Esophagus (tissue), 2 donors: Measurements from ENCODE around the gene LRP5. TPM values are rescaled to one million over a fixed set of nuclear protein-coding genes. Genes with fewer than 3 reads are reported as not detected.
"Not testable (repeated sequence)": the region's sequence is repeated elsewhere in the genome, so short reads cannot be mapped to it uniquely, and the experiment has no call there.

Source experiments
- H3K27ac ChIP-seq, 2 donors: one replicate each; pipeline ENCODE4 v1.5.1; 2013; ENCODE audit warnings: low read depth in 2 of 2, mild to moderate bottlenecking in 2 of 2, inconsistent platforms in 1 of 2, low read length in 1 of 2, moderate library complexity in 1 of 2
- H3K27me3 ChIP-seq, 2 donors: one replicate each; pipeline ENCODE4 v1.6.1; 2013; ENCODE audit warnings: low read length in 2 of 2, control low read depth in 1 of 2, mild to moderate bottlenecking in 1 of 2; ENCODE audit not compliant: insufficient read depth in 2 of 2, control insufficient read depth in 1 of 2
- H3K36me3 ChIP-seq, 2 donors: one replicate each; pipeline ENCODE4 v1.6.1; 2013; ENCODE audit warnings: low read length in 1 of 2; ENCODE audit not compliant: control insufficient read depth in 2 of 2, insufficient read depth in 2 of 2
- H3K4me1 ChIP-seq, 2 donors: one replicate each; pipeline ENCODE4 v1.6.1; 2013; ENCODE audit warnings: low read length in 1 of 2; ENCODE audit not compliant: control insufficient read depth in 2 of 2, insufficient read depth in 2 of 2
- H3K4me3 ChIP-seq, 2 donors: one replicate each; pipeline ENCODE4 v1.5.1; 2013; ENCODE audit warnings: low read length in 2 of 2, mild to moderate bottlenecking in 2 of 2, low read depth in 1 of 2, moderate library complexity in 1 of 2
- H3K9me3 ChIP-seq, 2 donors: one replicate each; pipeline ENCODE4 v1.6.1; 2013; ENCODE audit warnings: mild to moderate bottlenecking in 2 of 2, low read depth in 1 of 2, low read length in 1 of 2, moderate library complexity in 1 of 2; ENCODE audit not compliant: control insufficient read depth in 2 of 2, insufficient read depth in 1 of 2
- WGBS, 2 donors: extraction: QIAGEN DNeasy Blood & Tissue Kit; methylation state at CpG; one replicate each; pipeline ENCODE4 v1.1.7; 2013; 5-methylcytosine and 5-hydroxymethylcytosine counted together
- polyA plus RNA-seq, 2 donors: library from polyadenylated mRNA; stranded (reverse); fragments of 200-250 nt; gene quantifications; one replicate each; pipeline ENCODE4 v1.2.3, GENCODE V29; 2013
- donor health status: healthy with polysubstance abuse.
- donor health status: Bipolar disorder and iron deficiency.

LRP5 gene
- polyA plus RNA-seq, 2 donors, result 16.0 to 24.5 TPM

- Histone ChIP-seq H3K36me3 (peaks cover 0 to 17% of the 10 kb centered on the region in 2 donors), H3K4me1 (peaks cover 0 to 3% of the 10 kb centered on the region in 2 donors)
Measured at GRCh38 chr11:68448604-68449011, 136.2 kb downstream of the LRP5 start.

GRCh38 chr11:68449951-68450350, 137.6 kb downstream of the LRP5 start:
- H3K27ac ChIP-seq, result no peak overlapping the region
- no peaks in the 10 kb centered on the region for H3K27me3 ChIP-seq
- 93% methylated on average over 11 of the region's 11 CpGs for WGBS, 2 donors
- peaks cover 0 to 15% of the 10 kb centered on the region in 2 donors for H3K36me3 ChIP-seq
- H3K4me1 ChIP-seq, result peaks cover 0 to 3% of the 10 kb centered on the region in 2 donors
- H3K9me3 ChIP-seq, result no peaks in the 10 kb centered on the region
- no peak overlapping the region for H3K4me3 ChIP-seq

More at GRCh38 chr11:68448604-68449011, 136.2 kb downstream of the LRP5 start:
- WGBS, 2 donors, result 89 to 94% methylated on average over 25 of the region's 25 CpGs
- H3K27ac ChIP-seq, result no peak overlapping the region
- no peak overlapping the region for H3K4me3 ChIP-seq
- no peaks in the 10 kb centered on the region for H3K9me3 ChIP-seq
- no peaks in the 10 kb centered on the region for H3K27me3 ChIP-seq

- H3K9me3 ChIP-seq, result no peaks in the 10 kb centered on the region
- H3K36me3 ChIP-seq, result peaks cover 0 to 12% of the 10 kb centered on the region in 2 donors
- no peak overlapping the region for H3K4me3 ChIP-seq
- WGBS, 2 donors, result 94 to 96% methylated on average over 8 of the region's 8 CpGs
- H3K27me3 ChIP-seq, result no peaks in the 10 kb centered on the region
- no peak overlapping the region for H3K27ac ChIP-seq
- H3K4me1 ChIP-seq, result peaks cover 0 to 3% of the 10 kb centered on the region in 2 donors
Measured at GRCh38 chr11:68450711-68451110, 138.3 kb downstream of the LRP5 start.

GRCh38 chr11:68454767-68455166, 142.4 kb downstream of the LRP5 start:
- H3K9me3 ChIP-seq, result no peaks in the 10 kb centered on the region
- H3K27ac ChIP-seq, result no peak overlapping the region
- no peaks in the 10 kb centered on the region for H3K36me3 ChIP-seq
- WGBS, 2 donors, result 40 to 47% methylated on average over 8 of the region's 8 CpGs
- H3K4me1 ChIP-seq, result peaks cover 3 to 7% of the 10 kb centered on the region in 2 donors
- H3K4me3 ChIP-seq, result no peak overlapping the region
- no peaks in the 10 kb centered on the region for H3K27me3 ChIP-seq

- Histone ChIP-seq H3K27ac (no peak overlapping the region), H3K36me3 (no peaks in the 10 kb centered on the region), H3K27me3 (no peaks in the 10 kb centered on the region), H3K4me3 (no peak overlapping the region), H3K9me3 (no peaks in the 10 kb centered on the region), H3K4me1 (peaks cover 3 to 8% of the 10 kb centered on the region in 2 donors)
- 60 to 74% methylated on average over 8 of the region's 8 CpGs for WGBS, 2 donors
Measured at GRCh38 chr11:68455485-68455884, 143.1 kb downstream of the LRP5 start.

GRCh38 chr11:68457216-68457897, 145.0 kb downstream of the LRP5 start:
- Histone ChIP-seq H3K9me3 (no peaks in the 10 kb centered on the region), H3K36me3 (no peaks in the 10 kb centered on the region), H3K27ac (no peak overlapping the region), H3K27me3 (no peaks in the 10 kb centered on the region), H3K4me1 (peaks cover 3 to 8% of the 10 kb centered on the region in 2 donors), H3K4me3 (no peak overlapping the region)
- WGBS, 2 donors, result 75 to 89% methylated on average over 7 to 8 of the region's 8 CpGs

DNA sequence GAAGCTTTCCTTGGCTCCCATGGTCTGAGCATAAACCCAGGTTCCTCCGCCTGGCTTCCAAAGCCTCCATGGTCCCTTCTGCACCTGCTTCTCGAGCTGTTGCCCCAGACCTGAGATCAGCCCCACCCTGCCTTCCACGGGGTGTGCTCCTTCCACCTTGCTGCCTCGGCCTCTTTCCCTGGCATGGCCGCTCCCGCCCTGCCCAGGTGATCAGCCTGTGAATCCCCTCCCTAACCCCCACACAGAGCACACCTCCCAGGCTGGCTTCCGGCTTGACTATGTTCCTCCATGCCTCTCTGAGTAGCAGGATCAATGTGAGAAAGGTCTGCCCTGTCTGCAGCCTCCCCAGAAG, 145.5 kb downstream of the LRP5 start:
- WGBS, 2 donors, result 75 to 81% methylated on average over 7 of the region's 7 CpGs

DNA sequence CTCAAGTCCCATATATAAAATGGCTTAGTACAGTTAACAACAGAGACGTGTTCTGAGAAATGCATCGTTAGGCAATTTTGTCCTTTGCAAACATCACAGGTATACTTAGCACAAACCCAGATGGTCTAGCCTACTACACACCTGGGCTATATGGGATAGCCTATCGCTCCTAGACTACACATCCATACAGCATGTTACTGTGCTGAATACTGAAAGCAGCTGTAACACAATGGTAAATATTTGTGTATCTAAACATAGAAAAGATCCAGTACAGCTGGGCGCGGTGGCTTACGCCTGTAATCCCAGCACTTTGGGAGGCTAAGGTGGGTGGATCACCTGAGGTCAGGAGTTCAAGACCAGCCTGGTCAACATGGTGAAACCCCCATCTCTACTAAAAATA, 145.9 kb downstream of the LRP5 start:
- not testable (repeated sequence) for H3K27me3 ChIP-seq, H3K4me1 ChIP-seq, H3K4me3 ChIP-seq, H3K9me3 ChIP-seq, H3K36me3 ChIP-seq, H3K27ac ChIP-seq
- WGBS, 2 donors, result 79 to 80% methylated on average over 6 of the region's 6 CpGs

More for the DNA sequence above, 145.5 kb downstream of the LRP5 start:
- H3K27ac ChIP-seq, result no peak overlapping the region
- H3K36me3 ChIP-seq, result no peaks in the 10 kb centered on the region
- no peak overlapping the region for H3K4me3 ChIP-seq
- no peaks in the 10 kb centered on the region for H3K27me3 ChIP-seq
- H3K4me1 ChIP-seq, result peaks cover 3 to 10% of the 10 kb centered on the region in 2 donors
- H3K9me3 ChIP-seq, result no peaks in the 10 kb centered on the region

DNA sequence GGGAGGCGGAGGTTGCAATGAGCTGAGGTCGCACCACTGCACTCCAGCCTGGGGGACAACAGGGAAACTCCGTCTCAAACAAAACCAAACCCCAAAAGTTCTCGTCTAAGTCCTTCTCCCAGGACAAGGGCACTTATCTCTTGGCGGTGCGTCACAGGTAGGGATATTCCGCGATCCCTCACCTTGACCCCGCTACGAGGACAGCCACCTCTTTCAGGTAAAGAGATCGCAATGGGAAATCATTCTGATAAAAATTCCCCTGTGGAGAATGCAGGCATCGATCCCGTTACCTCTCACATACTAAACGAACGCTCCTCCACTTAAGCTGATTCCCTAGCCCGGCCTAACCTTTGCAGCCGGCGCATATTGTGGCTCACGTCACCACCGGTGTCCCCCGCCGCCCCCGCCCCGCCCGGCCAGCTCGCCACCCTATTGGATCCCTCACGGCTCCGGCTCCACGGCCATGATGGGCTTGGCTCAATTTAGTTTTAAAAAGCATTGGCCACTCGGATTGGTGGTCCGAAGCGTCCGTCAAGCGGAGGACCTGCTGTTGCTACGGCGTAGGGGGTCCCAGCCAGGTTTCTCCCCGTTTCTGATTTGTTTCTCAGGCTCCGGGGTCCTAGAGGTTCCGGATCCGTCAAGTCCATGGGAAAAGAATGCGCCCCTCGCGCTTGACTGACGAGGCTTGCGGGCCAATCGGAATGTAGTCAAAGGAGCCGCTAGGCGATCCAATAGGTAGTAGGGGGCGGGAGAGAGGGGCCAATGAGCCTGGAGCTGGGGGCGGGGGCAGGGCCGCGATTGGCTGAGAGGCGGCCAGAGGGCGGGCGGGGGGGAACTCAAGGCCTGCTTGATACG, 147.7 kb downstream of the LRP5 start:
- 3 to 4% methylated on average over 54 to 56 of the region's 56 CpGs for WGBS, 2 donors
- Histone ChIP-seq H3K4me1 (peaks cover 3 to 10% of the 10 kb centered on the region in 2 donors), H3K9me3 (no peaks in the 10 kb centered on the region), H3K36me3 (no peaks in the 10 kb centered on the region), H3K27me3 (no peaks in the 10 kb centered on the region), H3K4me3 (peak overlapping the region; percentile 73 to 78), H3K27ac (peak overlapping the region; percentile 97)
